Measurements from ENCODE around the gene BHLHE23. TPM values are rescaled to one million over a fixed set of nuclear protein-coding genes. Genes with fewer than 3 reads are reported as not detected.

Gene BHLHE23
- polyA plus RNA-seq, 4 donors = not detected

DNA sequence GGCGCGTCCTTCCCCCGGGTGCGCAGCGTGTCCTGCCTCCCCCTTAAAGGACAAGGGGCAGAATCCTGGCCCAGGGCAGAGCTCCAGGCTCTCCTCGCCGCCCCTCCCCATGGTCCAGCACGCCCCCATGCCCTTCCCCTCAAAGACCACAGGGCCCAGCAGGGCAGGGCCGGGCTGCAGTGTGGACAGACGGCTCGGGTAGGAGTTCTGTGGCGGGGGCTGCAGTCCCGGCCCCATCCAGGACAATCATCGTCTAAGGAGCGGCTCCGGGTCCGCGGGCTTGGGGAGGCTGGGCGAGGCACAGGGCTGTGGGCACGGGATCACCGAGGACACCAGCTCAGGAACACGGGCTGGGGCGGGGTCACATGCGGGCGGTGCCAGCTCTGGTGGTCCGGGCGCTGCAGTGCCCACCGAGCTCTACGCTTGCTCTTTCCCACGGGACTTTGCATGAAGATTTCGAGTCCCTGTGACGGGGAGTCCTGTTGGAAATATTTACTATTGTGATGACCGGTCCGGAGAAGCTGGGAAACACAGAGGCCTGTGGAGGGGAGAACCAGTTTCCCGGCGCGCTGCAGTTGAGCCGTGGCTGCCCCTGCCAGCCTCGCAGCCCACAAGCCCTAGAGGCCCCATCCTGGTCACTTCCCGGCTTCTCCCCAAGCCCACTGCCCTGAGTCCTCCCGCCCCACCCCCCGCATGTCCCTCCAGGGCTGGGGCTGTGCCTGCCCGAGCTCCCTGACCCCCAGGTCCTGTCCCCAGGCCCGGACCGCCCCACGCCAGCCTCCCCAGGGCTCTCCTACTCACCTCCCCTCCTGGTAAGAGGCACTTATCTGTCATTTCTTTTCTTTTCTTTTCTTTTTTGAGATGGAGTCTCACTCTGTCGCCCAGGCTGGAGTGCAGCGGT, 33.7 kb downstream of the BHLHE23 start:
- 18 to 21% (median 19%) methylated on average over 42 to 48 of the region's 48 CpGs for WGBS, 3 donors
- DNase-seq (peak in 1 of 2 donors; percentile 10), FAIRE-seq (no peak)
- Histone ChIP-seq H3K27me3 (ENCODE audit: control insufficient read depth in 3 of 3, insufficient read depth in 3 of 3, low read length in 3 of 3) (peaks cover 2 to 55% (median 18%) of the 10 kb centered on the region in 3 donors), H3K4me3 (ENCODE audit: low read depth in 1 of 3, low read length in 3 of 3) (no peak overlapping the region), H3K4me1 (ENCODE audit: control insufficient read depth in 3 of 3, insufficient read depth in 2 of 3, low read depth in 1 of 3, low read length in 2 of 3) (peaks cover 0 to 6% (median 0%) of the 10 kb centered on the region in 3 donors), H3K9me3 (ENCODE audit: control insufficient read depth in 2 of 2, insufficient read depth in 1 of 2, low read depth in 1 of 2, low read length in 1 of 2) (no peaks in the 10 kb centered on the region), H3K36me3 (ENCODE audit: control insufficient read depth in 3 of 3, insufficient read depth in 2 of 3, low read depth in 1 of 3, low read length in 3 of 3) (no peaks in the 10 kb centered on the region), H3K27ac (ENCODE audit: low read depth in 1 of 3, low read length in 2 of 3) (no peak overlapping the region)

DNA sequence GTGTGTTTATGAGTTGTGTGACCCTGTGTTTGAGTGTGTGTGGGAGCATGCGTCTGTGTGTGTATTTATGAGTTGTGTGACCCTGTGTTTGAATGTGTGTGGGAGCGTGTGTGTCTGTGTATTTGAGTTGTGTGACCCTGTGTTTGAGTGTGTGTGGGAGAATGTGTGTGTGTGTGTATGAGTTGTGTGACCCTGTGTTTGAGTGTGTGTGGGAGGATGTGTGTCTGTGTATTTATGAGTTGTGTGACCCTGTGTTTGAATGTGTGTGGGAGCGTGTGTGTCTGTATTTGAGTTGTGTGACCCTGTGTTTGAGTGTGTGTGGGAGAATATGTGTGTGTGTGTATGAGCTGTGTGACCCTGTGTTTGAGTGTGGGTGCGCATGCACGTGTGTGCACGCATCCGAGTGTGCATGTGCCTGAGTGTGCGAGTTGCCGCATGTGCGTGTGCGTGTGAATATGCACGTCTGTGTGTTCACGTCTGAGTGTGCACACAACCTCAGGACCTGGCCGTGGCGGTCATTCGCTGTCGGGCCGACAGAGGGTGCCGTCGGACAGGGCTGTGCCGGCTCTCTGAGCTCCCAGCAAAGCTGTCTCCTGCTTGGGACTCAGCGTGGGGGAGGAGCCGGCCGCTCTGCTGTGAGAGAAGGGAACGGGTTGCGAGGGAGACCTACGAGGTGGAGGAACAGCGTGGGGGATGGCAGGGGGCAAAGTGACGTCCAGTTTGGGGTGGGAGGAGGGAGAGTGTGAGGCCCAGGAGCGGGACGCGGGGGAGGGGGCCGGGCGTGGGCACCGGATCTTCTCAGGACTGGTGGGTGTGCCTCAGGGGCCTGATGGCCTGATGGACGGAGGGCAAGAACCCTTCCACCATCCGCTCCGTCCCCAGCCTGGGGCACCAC, 34.6 kb downstream of the BHLHE23 start:
- DNase-seq = peak; percentile 72 to 88
- Histone ChIP-seq H3K9me3 (ENCODE audit: control insufficient read depth in 2 of 2, insufficient read depth in 1 of 2, low read depth in 1 of 2, low read length in 1 of 2) (no peaks in the 10 kb centered on the region), H3K27me3 (ENCODE audit: control insufficient read depth in 3 of 3, insufficient read depth in 3 of 3, low read length in 3 of 3) (peaks cover 2 to 52% (median 18%) of the 10 kb centered on the region in 3 donors), H3K4me1 (ENCODE audit: control insufficient read depth in 3 of 3, insufficient read depth in 2 of 3, low read depth in 1 of 3, low read length in 2 of 3) (peaks cover 0 to 6% (median 0%) of the 10 kb centered on the region in 3 donors), H3K27ac (ENCODE audit: low read depth in 1 of 3, low read length in 2 of 3) (no peak overlapping the region), H3K36me3 (ENCODE audit: control insufficient read depth in 3 of 3, insufficient read depth in 2 of 3, low read depth in 1 of 3, low read length in 3 of 3) (no peaks in the 10 kb centered on the region), H3K4me3 (ENCODE audit: low read depth in 1 of 3, low read length in 3 of 3) (no peak overlapping the region)
- 4 to 6% (median 5%) methylated on average over 35 to 38 of the region's 38 CpGs for WGBS, 3 donors
- no peak for FAIRE-seq

DNA sequence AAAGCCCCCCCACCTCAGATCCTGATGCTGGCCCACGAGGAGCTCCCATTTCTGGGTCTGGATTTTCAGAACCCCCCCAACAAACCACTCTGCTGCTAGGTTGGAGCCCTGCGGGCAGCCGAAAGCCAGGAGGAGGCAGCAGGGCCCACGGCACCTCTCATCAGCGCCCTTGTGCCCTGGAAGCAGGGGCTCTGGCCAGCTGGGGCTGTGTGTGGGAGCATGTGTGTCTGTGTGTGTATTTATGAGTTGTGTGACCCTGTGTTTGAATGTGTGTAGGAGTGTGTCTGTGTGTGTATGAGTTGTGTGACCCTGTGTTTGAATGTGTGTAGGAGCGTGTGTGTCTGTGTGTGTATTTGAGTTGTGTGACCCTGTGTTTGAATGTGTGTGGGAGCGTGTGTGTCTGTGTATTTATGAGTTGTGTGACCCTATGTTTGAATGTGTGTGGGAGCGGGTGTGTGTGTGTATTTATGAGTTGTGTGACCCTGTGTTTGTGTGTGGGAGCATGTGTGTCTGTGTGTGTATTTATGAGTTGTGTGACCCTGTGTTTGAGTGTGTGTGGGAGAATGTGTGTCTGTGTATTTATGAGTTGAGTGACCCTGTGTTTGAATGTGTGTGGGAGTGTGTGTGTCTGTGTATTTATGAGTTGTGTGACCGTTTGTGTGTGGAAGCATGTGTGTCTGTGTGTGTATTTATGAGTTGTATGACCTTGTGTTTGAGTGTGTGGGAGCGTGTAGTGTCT, 35.4 kb downstream of the BHLHE23 start:
- Histone ChIP-seq H3K4me3 (ENCODE audit: low read depth in 1 of 3, low read length in 3 of 3) (no peak overlapping the region), H3K27me3 (ENCODE audit: control insufficient read depth in 3 of 3, insufficient read depth in 3 of 3, low read length in 3 of 3) (peaks cover 2 to 47% (median 14%) of the 10 kb centered on the region in 3 donors), H3K4me1 (ENCODE audit: control insufficient read depth in 3 of 3, insufficient read depth in 2 of 3, low read depth in 1 of 3, low read length in 2 of 3) (peaks cover 0 to 6% (median 0%) of the 10 kb centered on the region in 3 donors), H3K27ac (ENCODE audit: low read depth in 1 of 3, low read length in 2 of 3) (no peak overlapping the region), H3K36me3 (ENCODE audit: control insufficient read depth in 3 of 3, insufficient read depth in 2 of 3, low read depth in 1 of 3, low read length in 3 of 3) (peaks cover 0 to 2% (median 0%) of the 10 kb centered on the region in 3 donors), H3K9me3 (ENCODE audit: control insufficient read depth in 2 of 2, insufficient read depth in 1 of 2, low read depth in 1 of 2, low read length in 1 of 2) (no peaks in the 10 kb centered on the region)
- FAIRE-seq (no peak), DNase-seq (no peak)
- WGBS, 3 donors = 69 to 79% (median 74%) methylated on average over 10 of the region's 10 CpGs

DNA sequence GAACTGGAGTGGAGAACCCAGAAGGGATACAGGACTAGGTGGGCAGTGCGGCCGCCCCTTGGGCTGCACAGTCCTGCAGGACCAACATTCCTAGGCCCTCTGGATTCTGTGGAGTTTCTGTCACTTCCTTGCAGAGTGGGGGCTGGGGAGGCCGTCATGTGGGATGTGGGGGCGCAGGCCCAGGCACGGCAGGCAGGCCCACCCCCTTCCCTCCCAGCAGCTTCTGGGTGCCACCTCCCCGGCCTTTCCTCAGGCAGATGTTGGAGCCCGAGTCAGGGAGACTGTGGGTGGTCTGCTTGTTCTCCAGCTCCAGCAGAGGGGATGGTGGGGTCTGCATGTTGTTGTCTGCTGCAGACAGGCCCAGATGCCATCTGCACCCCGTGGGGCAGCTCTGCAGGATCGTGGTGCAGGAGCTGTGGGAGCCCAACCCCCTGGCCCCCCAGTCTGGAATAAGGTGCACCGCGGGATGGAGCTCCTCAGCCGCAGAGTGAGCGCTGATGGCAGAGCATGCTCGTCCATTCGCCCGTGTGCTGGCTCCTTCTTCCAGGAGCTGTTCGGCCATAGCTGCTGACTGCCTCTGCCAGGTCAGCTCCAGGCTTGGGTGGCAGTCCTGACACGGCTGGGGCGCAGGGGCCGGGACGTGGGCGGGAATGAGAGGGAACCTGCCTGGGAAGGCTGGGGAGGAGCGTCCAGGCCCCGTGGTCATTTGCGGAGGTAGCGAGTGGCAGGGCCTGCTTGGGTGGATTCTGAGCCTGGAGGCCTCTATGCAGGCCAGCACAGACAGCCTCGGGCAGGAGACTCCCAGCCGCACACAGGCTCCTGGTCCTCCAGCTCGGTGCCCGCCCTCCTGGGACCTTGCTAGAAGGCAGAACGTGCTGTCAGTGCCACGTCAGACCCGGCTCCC, 36.2 kb downstream of the BHLHE23 start:
- H3K4me1 ChIP-seq (ENCODE audit: control insufficient read depth in 3 of 3, insufficient read depth in 2 of 3, low read depth in 1 of 3, low read length in 2 of 3) = peaks cover 0 to 6% (median 0%) of the 10 kb centered on the region in 3 donors
- H3K4me3 ChIP-seq (ENCODE audit: low read depth in 1 of 3, low read length in 3 of 3) = no peak overlapping the region
- peaks cover 2 to 40% (median 11%) of the 10 kb centered on the region in 3 donors for H3K27me3 ChIP-seq (ENCODE audit: control insufficient read depth in 3 of 3, insufficient read depth in 3 of 3, low read length in 3 of 3)
- FAIRE-seq (no peak), DNase-seq (no peak)
- no peaks in the 10 kb centered on the region for H3K9me3 ChIP-seq (ENCODE audit: control insufficient read depth in 2 of 2, insufficient read depth in 1 of 2, low read depth in 1 of 2, low read length in 1 of 2)
- H3K27ac ChIP-seq (ENCODE audit: low read depth in 1 of 3, low read length in 2 of 3) = no peak overlapping the region
- peaks cover 0 to 3% (median 0%) of the 10 kb centered on the region in 3 donors for H3K36me3 ChIP-seq (ENCODE audit: control insufficient read depth in 3 of 3, insufficient read depth in 2 of 3, low read depth in 1 of 3, low read length in 3 of 3)
- 52 to 62% (median 58%) methylated on average over 29 to 33 of the region's 33 CpGs for WGBS, 3 donors

DNA sequence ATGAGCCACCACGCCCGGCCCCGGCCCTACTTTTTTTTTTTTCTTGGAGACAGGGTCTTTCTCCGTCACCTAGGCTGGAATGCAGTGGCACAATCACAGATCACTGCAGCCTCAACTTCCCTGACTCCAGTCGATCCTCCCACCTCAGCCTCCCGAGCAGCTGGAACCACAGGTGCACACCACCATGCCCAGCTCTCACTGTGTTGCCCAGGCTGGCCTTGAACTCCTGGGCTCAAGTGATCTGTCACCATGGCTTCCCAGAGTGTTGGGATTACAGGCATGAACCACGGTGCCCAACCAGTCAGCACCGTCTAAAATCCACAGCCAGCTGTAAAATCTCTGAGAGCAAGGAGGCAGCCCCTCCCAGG, 36.8 kb downstream of the BHLHE23 start:
- H3K27ac ChIP-seq (ENCODE audit: low read depth in 1 of 3, low read length in 2 of 3) = no peak overlapping the region
- DNase-seq = no peak
- no peaks in the 10 kb centered on the region for H3K9me3 ChIP-seq (ENCODE audit: control insufficient read depth in 2 of 2, insufficient read depth in 1 of 2, low read depth in 1 of 2, low read length in 1 of 2)
- peaks cover 0 to 7% (median 0%) of the 10 kb centered on the region in 3 donors for H3K36me3 ChIP-seq (ENCODE audit: control insufficient read depth in 3 of 3, insufficient read depth in 2 of 3, low read depth in 1 of 3, low read length in 3 of 3)
- H3K4me1 ChIP-seq (ENCODE audit: control insufficient read depth in 3 of 3, insufficient read depth in 2 of 3, low read depth in 1 of 3, low read length in 2 of 3) = peaks cover 0 to 6% (median 0%) of the 10 kb centered on the region in 3 donors
- no peak for FAIRE-seq
- peaks cover 2 to 34% (median 11%) of the 10 kb centered on the region in 3 donors for H3K27me3 ChIP-seq (ENCODE audit: control insufficient read depth in 3 of 3, insufficient read depth in 3 of 3, low read length in 3 of 3)
- WGBS, 3 donors = 59 to 75% (median 69%) methylated on average over 5 to 8 of the region's 8 CpGs
- no peak overlapping the region for H3K4me3 ChIP-seq (ENCODE audit: low read depth in 1 of 3, low read length in 3 of 3)

DNA sequence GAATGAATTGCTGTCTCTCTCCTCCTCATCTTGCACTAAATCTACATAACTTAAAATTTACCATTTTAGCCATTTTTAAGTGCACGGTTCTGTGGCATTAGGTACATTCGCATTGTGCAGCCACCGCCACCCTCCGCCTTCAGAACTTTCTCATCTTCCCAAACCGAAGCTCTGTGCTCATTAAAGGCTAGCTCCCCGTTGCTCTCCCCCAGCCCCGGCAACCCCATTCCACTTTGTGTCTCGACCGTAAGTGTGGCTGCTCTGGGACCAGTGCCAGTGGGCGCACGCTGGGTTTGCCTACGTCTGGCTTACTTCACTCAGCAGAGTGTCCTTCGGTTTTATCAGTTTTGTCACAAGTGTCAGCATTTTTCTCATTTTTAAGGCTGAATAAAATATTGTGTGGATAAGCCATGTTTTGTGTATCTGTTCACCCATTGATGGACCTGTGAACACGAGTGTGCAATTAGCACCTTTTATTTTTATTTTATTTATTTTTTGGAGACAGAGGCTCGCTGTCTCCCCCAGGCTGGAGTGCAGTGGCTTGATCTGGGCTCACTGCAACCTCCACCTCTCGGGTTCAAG, 37.5 kb downstream of the BHLHE23 start:
- H3K36me3 ChIP-seq (ENCODE audit: control insufficient read depth in 3 of 3, insufficient read depth in 2 of 3, low read depth in 1 of 3, low read length in 3 of 3) = peaks cover 0 to 14% (median 0%) of the 10 kb centered on the region in 3 donors
- FAIRE-seq (no peak), DNase-seq (no peak)
- H3K27me3 ChIP-seq (ENCODE audit: control insufficient read depth in 3 of 3, insufficient read depth in 3 of 3, low read length in 3 of 3) = peaks cover 2 to 27% (median 6%) of the 10 kb centered on the region in 3 donors
- no peak overlapping the region for H3K27ac ChIP-seq (ENCODE audit: low read depth in 1 of 3, low read length in 2 of 3)
- H3K4me3 ChIP-seq (ENCODE audit: low read depth in 1 of 3, low read length in 3 of 3) = no peak overlapping the region
- H3K9me3 ChIP-seq (ENCODE audit: control insufficient read depth in 2 of 2, insufficient read depth in 1 of 2, low read depth in 1 of 2, low read length in 1 of 2) = no peaks in the 10 kb centered on the region
- H3K4me1 ChIP-seq (ENCODE audit: control insufficient read depth in 3 of 3, insufficient read depth in 2 of 3, low read depth in 1 of 3, low read length in 2 of 3) = peaks cover 0 to 6% (median 0%) of the 10 kb centered on the region in 3 donors
- 52 to 61% (median 61%) methylated on average over 16 of the region's 16 CpGs for WGBS, 3 donors

Data from small intestine (tissue), 7 donors.